ENCODE measurements around the gene SORCS3.

SORCS3 gene

DNA sequence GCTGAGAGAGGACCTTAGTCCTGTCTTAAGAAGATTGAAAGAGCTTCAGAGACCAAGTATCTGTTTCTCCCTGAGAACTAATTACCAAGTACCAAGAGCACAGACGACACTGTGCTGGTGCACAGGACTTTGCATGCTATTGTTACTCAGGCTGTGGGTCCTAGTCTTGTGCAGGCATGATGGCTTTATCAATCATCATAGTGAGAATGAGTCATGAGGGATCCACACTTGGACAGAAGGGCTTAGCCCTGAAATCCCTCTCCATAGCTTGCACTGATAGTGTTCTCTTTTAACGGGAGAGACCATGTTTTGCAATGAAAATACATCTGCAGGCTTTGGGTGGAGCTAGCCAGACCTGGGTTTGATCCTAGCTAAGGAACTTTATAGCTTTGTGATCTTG, 93.3 kb downstream of the SORCS3 start:
- H3K27ac ChIP-seq: no peak overlapping the region
- peaks cover 2% of the 10 kb centered on the region for H3K9me3 ChIP-seq (ENCODE audit: severe bottlenecking)
- TF ChIP-seq, protein P1, sequence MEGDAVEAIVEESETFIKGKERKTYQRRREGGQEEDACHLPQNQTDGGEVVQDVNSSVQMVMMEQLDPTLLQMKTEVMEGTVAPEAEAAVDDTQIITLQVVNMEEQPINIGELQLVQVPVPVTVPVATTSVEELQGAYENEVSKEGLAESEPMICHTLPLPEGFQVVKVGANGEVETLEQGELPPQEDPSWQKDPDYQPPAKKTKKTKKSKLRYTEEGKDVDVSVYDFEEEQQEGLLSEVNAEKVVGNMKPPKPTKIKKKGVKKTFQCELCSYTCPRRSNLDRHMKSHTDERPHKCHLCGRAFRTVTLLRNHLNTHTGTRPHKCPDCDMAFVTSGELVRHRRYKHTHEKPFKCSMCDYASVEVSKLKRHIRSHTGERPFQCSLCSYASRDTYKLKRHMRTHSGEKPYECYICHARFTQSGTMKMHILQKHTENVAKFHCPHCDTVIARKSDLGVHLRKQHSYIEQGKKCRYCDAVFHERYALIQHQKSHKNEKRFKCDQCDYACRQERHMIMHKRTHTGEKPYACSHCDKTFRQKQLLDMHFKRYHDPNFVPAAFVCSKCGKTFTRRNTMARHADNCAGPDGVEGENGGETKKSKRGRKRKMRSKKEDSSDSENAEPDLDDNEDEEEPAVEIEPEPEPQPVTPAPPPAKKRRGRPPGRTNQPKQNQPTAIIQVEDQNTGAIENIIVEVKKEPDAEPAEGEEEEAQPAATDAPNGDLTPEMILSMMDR (IDR thresholded peaks at IDR 0.05; ENCODE audit: low read depth, low read length): no peak
- H3K4me3 ChIP-seq (ENCODE audit: low read depth, low read length): no peak overlapping the region
- no peaks in the 10 kb centered on the region for H3K36me3 ChIP-seq
- peak; percentile 57 for DNase-seq
- H3K27me3 ChIP-seq (ENCODE audit: insufficient read depth, low read depth, severe bottlenecking): no peaks in the 10 kb centered on the region

GRCh38 chr10:104735036-104735756, 94.1 kb downstream of the SORCS3 start:
- Histone ChIP-seq H3K9me3 (ENCODE audit: severe bottlenecking) (peaks cover 2% of the 10 kb centered on the region), H3K36me3 (no peaks in the 10 kb centered on the region), H3K27me3 (ENCODE audit: insufficient read depth, low read depth, severe bottlenecking) (no peaks in the 10 kb centered on the region), H3K27ac (no peak overlapping the region), H3K4me3 (ENCODE audit: low read depth, low read length) (no peak overlapping the region)
- TF ChIP-seq, protein P1 (IDR thresholded peaks at IDR 0.05; ENCODE audit: low read depth, low read length): no peak
- DNase-seq: no peak

GRCh38 chr10:104735757-104736391, 94.8 kb downstream of the SORCS3 start:
- no peak for DNase-seq
- TF ChIP-seq, protein P1 (IDR thresholded peaks at IDR 0.05; ENCODE audit: low read depth, low read length): no peak
- Histone ChIP-seq H3K36me3 (no peaks in the 10 kb centered on the region), H3K9me3 (ENCODE audit: severe bottlenecking) (peaks cover 2% of the 10 kb centered on the region), H3K4me3 (ENCODE audit: low read depth, low read length) (no peak overlapping the region), H3K27ac (no peak overlapping the region), H3K27me3 (ENCODE audit: insufficient read depth, low read depth, severe bottlenecking) (no peaks in the 10 kb centered on the region)

DNA sequence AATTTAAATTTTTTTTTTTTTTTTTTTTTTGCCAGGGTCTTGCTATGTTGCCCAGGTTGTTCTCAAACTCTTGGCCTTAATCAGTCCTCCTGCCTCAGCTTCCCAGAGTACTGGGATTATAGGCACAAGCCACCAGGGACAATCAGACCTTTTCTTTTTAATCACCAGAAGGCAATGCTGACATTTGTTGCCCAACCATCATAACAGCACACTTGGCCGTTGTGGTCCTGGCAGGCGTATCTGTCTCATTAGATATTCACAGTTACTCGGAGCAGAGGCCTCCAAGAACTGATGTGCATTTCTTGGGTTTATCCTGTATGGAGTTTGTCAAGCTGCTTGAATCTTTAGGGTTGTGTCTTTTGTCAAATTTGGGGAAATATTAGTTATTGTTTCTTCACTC, 100.0 kb downstream of the SORCS3 start:
- no peak overlapping the region for H3K27ac ChIP-seq
- no peaks in the 10 kb centered on the region for H3K36me3 ChIP-seq
- DNase-seq: no peak
- no peaks in the 10 kb centered on the region for H3K27me3 ChIP-seq (ENCODE audit: insufficient read depth, low read depth, severe bottlenecking)
- peaks cover 2% of the 10 kb centered on the region for H3K9me3 ChIP-seq (ENCODE audit: severe bottlenecking)
- TF ChIP-seq, protein P1 (IDR thresholded peaks at IDR 0.05; ENCODE audit: low read depth, low read length): no peak
- no peak overlapping the region for H3K4me3 ChIP-seq (ENCODE audit: low read depth, low read length)

DNA sequence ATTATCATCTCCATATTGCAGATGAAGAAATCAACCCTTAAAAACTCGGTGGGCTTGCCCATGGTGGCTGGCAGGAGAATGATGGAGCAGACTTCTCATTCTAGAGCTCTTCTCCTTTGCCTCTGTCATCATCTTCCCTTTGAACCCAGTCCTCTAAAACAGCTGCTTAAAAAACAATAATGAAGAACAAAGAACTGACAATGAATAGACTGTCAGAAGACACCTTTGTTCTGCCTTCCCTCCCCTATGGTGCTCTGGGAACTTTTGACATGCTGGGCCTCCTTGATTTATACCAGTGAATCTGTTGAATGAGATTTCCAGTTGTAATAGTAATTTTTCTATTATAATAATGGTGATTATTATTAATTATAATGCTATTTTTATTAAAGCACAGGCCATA, 103.0 kb downstream of the SORCS3 start:
- H3K27ac ChIP-seq: no peak overlapping the region
- no peaks in the 10 kb centered on the region for H3K9me3 ChIP-seq (ENCODE audit: severe bottlenecking)
- DNase-seq: no peak
- no peaks in the 10 kb centered on the region for H3K27me3 ChIP-seq (ENCODE audit: insufficient read depth, low read depth, severe bottlenecking)
- H3K36me3 ChIP-seq: no peaks in the 10 kb centered on the region
- TF ChIP-seq, protein P1 (IDR thresholded peaks at IDR 0.05; ENCODE audit: low read depth, low read length): no peak
- no peak overlapping the region for H3K4me3 ChIP-seq (ENCODE audit: low read depth, low read length)

Measured in WERI-Rb-1 (cell line).